Stimulated activated CD4-positive, alpha-beta T cell treated with anti-CD3 and anti-CD28 coated beads, Interleukin-1b, Interleukin-23, amount 100 ng/mL, for 1 hour (primary cell): ENCODE measurements around the gene OR4D11.
"Not testable (repeated sequence)": the region's sequence is repeated elsewhere in the genome, so short reads cannot be mapped to it uniquely, and the experiment has no call there.

Experiments
- DNase-seq, 2 donors: peaks; one replicate each; pipeline ENCODE4 v3.0.0-alpha.2; 2020; ENCODE audit warnings: low read depth in 2 of 2

OR4D11 gene

GRCh38 chr11:59503276-59503675 is at the start of gene OR4D11:
Gene OR4D11 (plus strand): TSS chr11:59503576. CDS start chr11:59503576, 0 bp downstream.
- no peak for DNase-seq

DNA sequence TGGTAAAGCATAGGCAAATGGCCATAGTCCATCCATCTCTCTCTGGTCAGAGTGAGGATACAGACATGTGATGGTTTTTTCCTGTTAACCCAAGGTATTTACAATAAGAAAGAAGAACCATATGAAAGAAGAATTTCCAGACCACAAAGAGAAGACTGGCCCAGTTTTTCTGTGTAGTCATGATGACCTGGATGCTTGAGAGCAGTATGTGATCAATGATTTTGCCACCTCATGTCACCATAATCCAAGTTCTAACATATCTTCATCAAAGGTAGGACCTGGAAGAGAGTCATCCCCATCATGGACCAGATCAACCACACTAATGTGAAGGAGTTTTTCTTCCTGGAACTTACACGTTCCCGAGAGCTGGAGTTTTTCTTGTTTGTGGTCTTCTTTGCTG is 46.7 kb upstream of the OR4D11 start, which contains the start of gene OR4D6:
Gene OR4D6 (plus strand): TSS at position 301 of the 400 bp plus-strand sequence. CDS start 0 bp downstream, at position 301.
- DNase-seq = no peak

DNA sequence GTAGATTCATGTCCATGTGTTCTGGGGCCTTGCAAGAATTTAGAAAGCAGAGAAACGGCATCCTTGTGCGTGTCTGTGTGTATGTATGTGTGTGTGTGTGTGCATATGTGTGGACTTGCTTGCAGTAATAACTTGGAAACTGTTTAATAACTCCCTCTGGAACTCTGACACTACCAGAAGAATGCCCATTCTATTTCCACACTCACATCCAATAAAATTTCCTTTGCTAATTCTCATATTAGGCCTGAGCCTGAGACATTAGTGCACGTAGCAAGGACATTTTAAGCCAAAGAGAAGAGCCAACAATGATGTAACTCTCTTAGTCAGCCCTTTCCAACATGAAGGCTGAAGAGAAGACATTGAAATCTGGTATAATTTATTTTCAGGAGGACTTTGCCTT is 43.5 kb upstream of the OR4D11 start:
- DNase-seq = no peak

GRCh38 chr11:59463190-59463641 is 40.2 kb upstream of the OR4D11 start:
- DNase-seq = no peak

DNA sequence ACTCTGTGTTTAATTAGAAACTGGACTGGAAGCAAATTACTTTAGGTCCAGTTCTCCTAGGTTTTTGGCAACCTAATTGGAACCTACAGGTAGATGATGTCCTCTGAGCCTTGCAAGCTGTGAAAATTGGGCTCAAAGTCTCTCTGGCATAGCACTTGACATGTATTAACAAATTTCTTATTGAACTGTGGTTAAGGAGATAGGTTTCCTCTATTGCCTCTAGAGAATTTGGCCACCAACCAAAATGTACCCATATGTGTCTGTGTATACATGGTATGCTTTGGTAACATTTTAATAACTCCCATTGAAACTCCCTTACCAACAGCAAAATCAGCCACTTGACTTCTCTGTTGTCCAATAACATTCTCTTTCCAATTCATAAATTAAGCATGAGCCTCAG is 30.4 kb upstream of the OR4D11 start, which contains the start of gene OR4D10:
Gene OR4D10 (plus strand): TSS at position 301 of the 400 bp plus-strand sequence. CDS start 4,115 bp downstream, outside the sequence.
- DNase-seq = no peak

- no peak for DNase-seq
These were observed 28.2 kb upstream of the OR4D11 start for GRCh38 chr11:59475176-59475575.

- no peak for DNase-seq
These were observed 23.5 kb upstream of the OR4D11 start for GRCh38 chr11:59479906-59480305.

DNA sequence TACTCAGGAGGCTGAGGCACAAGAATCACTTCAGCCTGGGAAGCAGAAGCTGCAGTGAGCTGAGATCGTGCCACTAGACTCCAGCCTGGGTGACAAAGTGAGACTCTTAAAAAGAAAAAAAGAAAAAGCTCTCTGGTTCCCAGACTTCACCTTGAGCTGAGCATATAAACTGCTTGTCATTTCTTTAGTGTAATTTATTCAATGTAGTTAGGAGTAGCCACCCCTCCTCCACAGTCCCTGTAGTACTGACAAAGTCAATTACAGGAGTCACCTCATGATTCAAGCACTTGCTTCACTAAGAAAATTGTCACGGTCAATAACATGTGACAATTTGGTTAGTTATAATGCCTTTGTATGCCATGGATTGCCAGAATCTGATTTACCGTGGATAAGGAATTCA is 23.0 kb upstream of the OR4D11 start:
- no peak for DNase-seq

- DNase-seq = no peak
These were observed 1.4 kb upstream of the OR4D11 start for GRCh38 chr11:59501931-59502330.

DNA sequence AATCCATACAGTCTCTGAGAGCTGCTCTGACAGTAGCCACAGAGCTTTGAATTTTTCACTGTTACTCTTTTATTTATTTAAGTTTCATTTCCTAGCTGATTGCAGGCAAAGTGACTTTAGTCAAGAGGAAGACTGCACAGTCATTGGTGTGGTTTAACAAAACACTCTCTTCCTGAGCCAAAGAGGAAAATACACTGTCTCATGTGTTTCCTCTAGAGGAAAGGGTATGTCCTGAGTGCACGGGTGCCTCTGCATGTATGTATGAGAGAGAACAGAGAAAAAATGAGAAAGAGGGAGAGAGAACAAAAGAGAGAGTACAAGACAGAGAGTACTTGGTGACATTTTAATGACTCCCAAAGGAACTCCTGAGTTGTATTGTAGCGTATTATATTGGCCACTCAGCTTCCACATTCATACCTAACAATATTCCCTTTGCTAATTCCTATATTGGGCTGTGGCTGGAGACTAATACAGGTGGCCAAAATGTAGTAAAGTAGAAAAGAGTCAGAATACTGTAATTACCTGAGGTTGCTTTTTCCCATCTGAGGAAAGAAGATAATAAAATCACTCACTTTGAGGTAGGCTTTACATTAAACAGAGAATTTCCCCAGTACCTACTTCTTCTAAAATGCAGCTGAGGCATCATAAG is 7.7 kb downstream of the OR4D11 start, which contains the start of gene OR4D9:
Gene OR4D9 (plus strand): TSS at position 599 of the 649 bp plus-strand sequence. CDS start 3,374 bp downstream, outside the sequence.
- DNase-seq = no peak

- no peak for DNase-seq
These were observed 8.3 kb downstream of the OR4D11 start for GRCh38 chr11:59511675-59512074.

DNA sequence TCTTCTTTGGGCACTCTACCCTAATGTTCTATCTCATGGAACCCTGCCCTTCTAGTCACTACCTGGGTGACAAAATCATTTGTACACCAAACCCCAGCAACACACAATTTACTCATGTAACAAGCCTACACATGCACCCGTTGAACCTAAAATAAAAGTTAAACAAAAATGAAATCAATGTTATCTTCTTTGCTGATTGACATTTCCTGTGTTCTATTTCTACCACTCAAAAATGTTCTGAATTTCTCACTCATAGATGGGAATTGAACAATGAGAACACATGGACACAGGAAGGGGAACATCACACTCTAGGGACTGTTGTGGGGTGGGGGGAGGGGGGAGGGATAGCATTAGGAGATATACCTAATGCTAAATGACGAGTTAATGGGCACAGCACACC is 16.8 kb downstream of the OR4D11 start:
- not testable (repeated sequence) for DNase-seq

DNA sequence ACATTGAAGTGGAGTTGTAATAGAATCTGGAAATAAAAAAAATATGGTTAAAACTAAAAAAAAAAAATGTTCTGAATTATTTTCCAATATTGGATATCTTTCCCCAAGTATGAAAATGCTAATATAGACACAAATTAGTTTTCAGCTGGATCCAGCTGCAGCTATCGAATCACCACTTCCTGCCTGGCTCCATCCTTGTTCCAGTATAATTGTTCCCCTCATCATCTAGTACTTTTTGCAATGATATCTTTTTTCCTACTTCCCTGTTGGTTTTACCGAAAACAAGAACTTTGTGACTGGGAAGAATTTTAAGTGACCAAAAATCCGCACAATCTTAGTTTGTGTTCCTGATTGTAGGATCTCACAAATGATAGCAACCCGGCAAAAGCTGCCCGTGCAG is 17.4 kb downstream of the OR4D11 start:
- no peak for DNase-seq

DNA sequence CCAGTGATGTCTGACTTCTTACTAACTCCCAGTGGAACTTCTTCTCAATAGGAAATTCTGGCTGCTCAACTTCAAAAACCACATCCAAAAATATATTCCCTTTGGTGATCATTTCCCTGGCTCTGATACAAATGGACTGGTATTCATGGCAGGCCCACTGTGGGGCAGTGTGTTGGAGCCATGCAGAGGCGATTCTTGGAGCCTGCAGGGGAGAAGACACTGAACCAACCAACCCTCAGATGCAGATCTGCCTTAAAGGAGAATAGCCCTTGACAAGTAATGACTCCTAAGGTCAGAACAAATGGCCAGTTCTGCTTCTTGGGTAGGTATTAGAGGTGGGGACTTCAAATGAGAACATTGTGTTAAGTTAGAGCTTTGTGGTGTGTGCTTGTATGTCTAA is 20.2 kb downstream of the OR4D11 start:
- DNase-seq = no peak

DNA sequence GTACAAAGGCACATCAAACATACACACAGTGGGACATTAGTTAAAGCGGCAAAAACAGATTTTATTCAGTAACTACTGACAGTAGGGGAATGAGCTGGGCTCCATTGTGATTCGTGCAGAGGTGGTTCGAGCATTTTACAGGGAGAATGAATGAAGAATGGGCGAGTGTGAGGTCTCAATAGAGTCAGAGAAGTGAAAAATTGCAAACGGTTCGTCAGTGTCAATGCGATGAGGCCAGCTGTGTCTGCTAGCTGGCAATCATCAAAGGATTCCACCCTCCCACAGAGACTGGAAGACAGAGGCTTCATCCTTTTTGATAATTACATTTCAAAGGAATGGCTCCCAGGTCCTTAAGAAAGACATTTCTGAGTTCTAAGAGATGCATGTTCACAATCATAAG is 25.3 kb downstream of the OR4D11 start:
- DNase-seq = no peak

DNA sequence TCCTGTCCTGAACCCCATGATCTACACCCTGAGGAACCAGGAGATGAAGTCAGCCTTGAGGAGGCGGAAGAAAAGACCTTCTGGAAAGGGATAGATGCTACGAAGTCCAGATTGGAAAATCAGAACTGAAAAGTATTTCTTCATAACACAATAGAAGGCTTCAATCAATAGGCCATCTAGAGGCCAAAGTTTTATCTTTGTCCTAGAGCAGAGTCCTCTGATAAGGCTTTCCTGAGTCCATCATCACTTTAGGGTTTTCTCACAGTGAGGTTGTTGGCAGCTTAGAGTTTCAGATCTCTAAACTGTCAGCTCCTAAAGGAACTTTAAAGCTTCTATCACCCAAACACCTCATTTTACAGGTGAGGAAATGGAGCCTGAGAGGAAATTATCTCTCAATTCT is 29.2 kb downstream of the OR4D11 start:
- no peak for DNase-seq

- no peak for DNase-seq
These were observed 31.3 kb downstream of the OR4D11 start for GRCh38 chr11:59534676-59535075.

- DNase-seq = no peak
These were observed 38.9 kb downstream of the OR4D11 start for GRCh38 chr11:59542142-59542810.

- not testable (repeated sequence) for DNase-seq
These were observed 40.3 kb downstream of the OR4D11 start for GRCh38 chr11:59543713-59544112.

GRCh38 chr11:59544869-59545178 is 41.4 kb downstream of the OR4D11 start:
- DNase-seq = no peak

DNA sequence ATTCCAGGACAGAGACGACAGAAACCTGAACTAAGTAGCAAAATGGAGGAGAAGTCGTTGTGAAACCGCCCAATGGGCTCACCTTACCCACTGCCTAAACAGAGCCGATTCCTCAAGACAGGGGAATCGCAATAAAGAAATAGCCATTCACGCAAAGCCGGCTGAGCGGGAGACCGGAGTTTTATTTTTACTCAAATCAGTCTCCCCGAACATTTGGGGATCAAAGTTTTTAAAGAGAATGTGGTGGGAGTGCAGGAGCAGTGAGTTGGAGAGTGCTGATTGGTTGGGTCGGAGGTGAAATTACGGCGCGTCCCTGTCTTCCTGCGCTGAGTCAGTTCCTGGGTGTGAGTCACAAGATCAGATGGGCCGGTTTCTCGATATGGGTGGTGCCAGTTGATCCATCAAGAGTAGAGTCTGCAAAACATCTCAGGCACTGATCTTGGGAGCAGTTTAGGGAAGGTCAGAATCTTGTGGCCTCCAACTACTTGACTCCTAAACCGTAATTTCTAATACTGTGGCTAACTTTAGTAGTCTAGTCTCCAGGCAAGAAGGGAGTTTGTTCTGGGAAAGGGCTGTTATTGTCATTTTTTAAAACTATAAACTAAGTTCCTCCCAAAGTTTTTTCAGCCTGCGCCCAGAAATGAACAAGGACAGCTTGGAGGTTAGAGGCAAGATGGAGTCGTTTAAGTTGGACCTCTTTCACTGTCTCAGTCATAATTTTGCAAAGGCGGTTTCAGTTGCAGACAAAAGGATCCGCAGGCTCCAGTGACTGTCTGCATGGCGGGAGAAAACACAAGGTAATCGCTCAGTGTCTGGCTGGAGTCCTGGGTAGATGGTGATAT is 42.0 kb downstream of the OR4D11 start:
- DNase-seq = no peak

GRCh38 chr11:59547605-59548308 is 44.4 kb downstream of the OR4D11 start:
- not testable (repeated sequence) for DNase-seq
